ENCODE measurements around the gene LITAF.

The LITAF gene

DNA sequence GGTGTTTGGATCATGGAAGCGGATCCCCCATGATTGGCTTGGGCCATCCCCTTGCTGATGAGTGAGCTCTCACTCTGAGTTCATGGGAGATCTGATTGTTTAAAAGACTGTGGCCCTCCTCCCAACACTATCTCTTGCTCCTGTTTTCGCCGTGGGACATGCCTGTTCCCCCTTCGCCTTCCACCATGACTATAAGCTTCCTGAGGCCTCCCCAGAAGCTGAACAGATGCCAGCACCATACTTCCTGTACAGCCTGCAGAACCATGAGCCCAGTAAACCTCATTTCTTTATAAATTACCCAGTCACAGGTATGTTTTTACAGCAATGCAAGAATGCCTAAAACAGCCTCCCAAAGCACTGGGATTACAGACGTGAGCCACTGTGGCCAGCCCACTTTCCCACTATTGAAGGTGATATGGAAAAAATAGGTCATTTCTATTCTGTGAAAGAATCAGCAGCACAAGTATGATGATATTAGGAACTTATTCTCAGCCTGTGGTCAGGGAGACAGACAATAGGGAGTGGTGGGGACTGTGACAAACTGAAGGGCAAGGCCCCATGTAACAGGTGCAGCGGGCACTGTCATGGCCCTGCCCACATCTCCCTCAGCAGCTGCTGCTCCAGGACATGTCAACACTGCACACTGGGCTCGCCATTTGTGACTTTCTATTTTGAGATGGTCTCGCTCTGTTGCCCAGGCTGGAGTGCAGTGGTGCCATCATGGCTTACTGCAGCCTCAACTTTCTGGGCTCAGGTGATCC lies 33.7 kb upstream of the LITAF start:
- H3K27me3 ChIP-seq (ENCODE audit: insufficient read depth, low read length): no peaks in the 10 kb centered on the region
- H3K79me2 ChIP-seq (ENCODE audit: control insufficient read depth, insufficient read depth, low read length, unreplicated experiment): no peaks in the 10 kb centered on the region
- no peak overlapping the region for H3K27ac ChIP-seq (ENCODE audit: low read depth, low read length)
- no peaks in the 10 kb centered on the region for H3K36me3 ChIP-seq (ENCODE audit: insufficient read depth, low read length)
- peaks cover 9% of the 10 kb centered on the region for H3K4me1 ChIP-seq (ENCODE audit: control insufficient read depth, insufficient read depth, low read length, unreplicated experiment)
- H2AFZ ChIP-seq (ENCODE audit: low read length, unreplicated experiment): no peak overlapping the region
- H3K4me3 ChIP-seq (ENCODE audit: low read depth, low read length): no peak overlapping the region

DNA sequence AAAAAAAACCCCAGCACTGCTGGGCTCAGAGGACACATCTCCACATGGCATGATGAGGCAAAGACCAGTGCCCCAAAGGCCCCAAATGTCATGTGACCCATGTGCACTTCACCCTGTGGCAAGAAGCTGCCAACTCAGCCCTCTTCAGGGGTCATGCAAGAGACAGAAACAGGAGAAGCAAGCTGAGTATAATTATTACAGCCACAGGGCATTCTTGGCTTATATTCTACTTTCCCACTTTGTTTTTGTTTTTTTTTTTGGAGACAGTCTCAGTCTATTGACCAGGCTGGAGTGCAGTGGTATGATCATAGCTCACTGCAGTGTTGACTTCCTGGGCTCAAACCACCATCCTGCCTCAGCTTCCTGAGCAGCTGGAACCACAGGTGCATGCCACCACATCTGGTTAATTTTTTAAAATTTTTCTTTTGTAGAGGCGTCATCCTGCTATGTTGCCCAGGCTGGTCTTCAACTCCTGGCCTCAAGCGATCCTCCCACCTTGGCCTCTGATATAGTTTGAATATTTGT lies 32.7 kb upstream of the LITAF start:
- H3K4me3 ChIP-seq (ENCODE audit: low read depth, low read length): no peak overlapping the region
- no peaks in the 10 kb centered on the region for H3K36me3 ChIP-seq (ENCODE audit: insufficient read depth, low read length)
- no peaks in the 10 kb centered on the region for H3K27me3 ChIP-seq (ENCODE audit: insufficient read depth, low read length)
- no peaks in the 10 kb centered on the region for H3K79me2 ChIP-seq (ENCODE audit: control insufficient read depth, insufficient read depth, low read length, unreplicated experiment)
- H3K27ac ChIP-seq (ENCODE audit: low read depth, low read length): no peak overlapping the region
- no peak overlapping the region for H2AFZ ChIP-seq (ENCODE audit: low read length, unreplicated experiment)
- H3K4me1 ChIP-seq (ENCODE audit: control insufficient read depth, insufficient read depth, low read length, unreplicated experiment): peaks cover 9% of the 10 kb centered on the region

- Histone ChIP-seq H3K4me3 (ENCODE audit: low read depth, low read length) (no peak overlapping the region), H3K27me3 (ENCODE audit: insufficient read depth, low read length) (no peaks in the 10 kb centered on the region), H3K27ac (ENCODE audit: low read depth, low read length) (no peak overlapping the region), H2AFZ (ENCODE audit: low read length, unreplicated experiment) (no peak overlapping the region), H3K4me1 (ENCODE audit: control insufficient read depth, insufficient read depth, low read length, unreplicated experiment) (peaks cover 9% of the 10 kb centered on the region), H3K36me3 (ENCODE audit: insufficient read depth, low read length) (no peaks in the 10 kb centered on the region), H3K79me2 (ENCODE audit: control insufficient read depth, insufficient read depth, low read length, unreplicated experiment) (no peaks in the 10 kb centered on the region)
Observed at GRCh38 chr16:11618107-11618717, 31.5 kb upstream of the LITAF start.

- Histone ChIP-seq H3K4me3 (ENCODE audit: low read depth, low read length) (no peak overlapping the region), H3K27me3 (ENCODE audit: insufficient read depth, low read length) (no peaks in the 10 kb centered on the region), H2AFZ (ENCODE audit: low read length, unreplicated experiment) (no peak overlapping the region), H3K79me2 (ENCODE audit: control insufficient read depth, insufficient read depth, low read length, unreplicated experiment) (no peaks in the 10 kb centered on the region), H3K27ac (ENCODE audit: low read depth, low read length) (no peak overlapping the region), H3K4me1 (ENCODE audit: control insufficient read depth, insufficient read depth, low read length, unreplicated experiment) (peaks cover 3% of the 10 kb centered on the region), H3K36me3 (ENCODE audit: insufficient read depth, low read length) (no peaks in the 10 kb centered on the region)
Observed at GRCh38 chr16:11615748-11616447, 29.2 kb upstream of the LITAF start.

DNA sequence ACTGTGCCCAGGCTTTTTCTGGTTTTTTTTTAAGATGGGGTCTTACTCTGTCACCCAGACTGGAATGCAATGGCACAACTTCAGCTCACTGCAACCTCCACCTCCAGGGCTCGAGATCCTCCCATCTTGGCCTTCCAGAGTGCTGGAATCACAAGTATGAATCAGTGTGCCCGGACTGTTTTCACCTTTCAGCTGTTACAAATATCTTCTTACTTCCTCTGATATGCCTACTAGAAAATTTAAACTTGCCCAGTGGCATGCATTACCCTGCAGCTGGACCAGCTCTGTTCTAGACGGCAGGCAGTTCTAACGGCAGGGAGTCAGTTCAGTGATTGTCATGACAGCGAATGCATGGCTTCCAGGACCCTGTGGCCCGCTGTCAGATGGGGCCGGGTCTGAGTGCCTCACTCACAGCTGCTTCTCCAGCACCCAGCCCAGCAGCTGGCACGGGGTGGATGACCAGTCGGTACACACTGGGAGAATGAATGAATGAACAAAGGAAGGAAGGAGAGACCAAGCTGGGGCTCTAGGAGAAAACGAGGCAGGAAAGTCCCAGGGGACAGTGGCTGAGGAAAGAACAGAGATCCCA lies 28.0 kb upstream of the LITAF start:
- Histone ChIP-seq H3K4me1 (ENCODE audit: control insufficient read depth, insufficient read depth, low read length, unreplicated experiment) (peaks cover 3% of the 10 kb centered on the region), H3K36me3 (ENCODE audit: insufficient read depth, low read length) (no peaks in the 10 kb centered on the region)

GRCh38 chr16:11613381-11614303 lies 26.9 kb upstream of the LITAF start:
- no peak overlapping the region for H3K27ac ChIP-seq (ENCODE audit: low read depth, low read length)
- H3K4me3 ChIP-seq (ENCODE audit: low read depth, low read length): no peak overlapping the region
- H3K36me3 ChIP-seq (ENCODE audit: insufficient read depth, low read length): no peaks in the 10 kb centered on the region
- H3K79me2 ChIP-seq (ENCODE audit: control insufficient read depth, insufficient read depth, low read length, unreplicated experiment): no peaks in the 10 kb centered on the region
- H3K4me1 ChIP-seq (ENCODE audit: control insufficient read depth, insufficient read depth, low read length, unreplicated experiment): peaks cover 3% of the 10 kb centered on the region
- H3K27me3 ChIP-seq (ENCODE audit: insufficient read depth, low read length): no peaks in the 10 kb centered on the region; the same call in 1 of the 2 replicates
- no peak overlapping the region for H2AFZ ChIP-seq (ENCODE audit: low read length, unreplicated experiment)

More for the DNA sequence above, 28.0 kb upstream of the LITAF start:
- H3K27me3 ChIP-seq (ENCODE audit: insufficient read depth, low read length): no peaks in the 10 kb centered on the region; the same call in 1 of the 2 replicates
- no peak overlapping the region for H3K27ac ChIP-seq (ENCODE audit: low read depth, low read length)
- no peaks in the 10 kb centered on the region for H3K79me2 ChIP-seq (ENCODE audit: control insufficient read depth, insufficient read depth, low read length, unreplicated experiment)
- H2AFZ ChIP-seq (ENCODE audit: low read length, unreplicated experiment): no peak overlapping the region
- no peak overlapping the region for H3K4me3 ChIP-seq (ENCODE audit: low read depth, low read length)

GRCh38 chr16:11612665-11613025 lies 25.9 kb upstream of the LITAF start:
- H3K4me1 ChIP-seq (ENCODE audit: control insufficient read depth, insufficient read depth, low read length, unreplicated experiment): peaks cover 3% of the 10 kb centered on the region
- no peaks in the 10 kb centered on the region; the same call in 1 of the 2 replicates for H3K27me3 ChIP-seq (ENCODE audit: insufficient read depth, low read length)
- no peak overlapping the region for H2AFZ ChIP-seq (ENCODE audit: low read length, unreplicated experiment)
- no peak overlapping the region for H3K27ac ChIP-seq (ENCODE audit: low read depth, low read length)
- H3K4me3 ChIP-seq (ENCODE audit: low read depth, low read length): no peak overlapping the region
- no peaks in the 10 kb centered on the region for H3K36me3 ChIP-seq (ENCODE audit: insufficient read depth, low read length)
- H3K79me2 ChIP-seq (ENCODE audit: control insufficient read depth, insufficient read depth, low read length, unreplicated experiment): no peaks in the 10 kb centered on the region

- H3K36me3 ChIP-seq (ENCODE audit: insufficient read depth, low read length): no peaks in the 10 kb centered on the region
- no peak overlapping the region for H2AFZ ChIP-seq (ENCODE audit: low read length, unreplicated experiment)
- no peaks in the 10 kb centered on the region; the same call in 1 of the 2 replicates for H3K27me3 ChIP-seq (ENCODE audit: insufficient read depth, low read length)
- H3K27ac ChIP-seq (ENCODE audit: low read depth, low read length): no peak overlapping the region
- H3K4me1 ChIP-seq (ENCODE audit: control insufficient read depth, insufficient read depth, low read length, unreplicated experiment): peaks cover 3% of the 10 kb centered on the region
- no peak overlapping the region for H3K4me3 ChIP-seq (ENCODE audit: low read depth, low read length)
- no peaks in the 10 kb centered on the region for H3K79me2 ChIP-seq (ENCODE audit: control insufficient read depth, insufficient read depth, low read length, unreplicated experiment)
Observed at GRCh38 chr16:11611871-11612664, 25.3 kb upstream of the LITAF start.

- Histone ChIP-seq H3K4me1 (ENCODE audit: control insufficient read depth, insufficient read depth, low read length, unreplicated experiment) (peaks cover under 1% of the 10 kb centered on the region), H2AFZ (ENCODE audit: low read length, unreplicated experiment) (no peak overlapping the region), H3K27ac (ENCODE audit: low read depth, low read length) (no peak overlapping the region)
Observed at GRCh38 chr16:11610580-11610979, 23.9 kb upstream of the LITAF start.

More at GRCh38 chr16:11610580-11610979, 23.9 kb upstream of the LITAF start:
- Histone ChIP-seq H3K4me3 (ENCODE audit: low read depth, low read length) (no peak overlapping the region), H3K27me3 (ENCODE audit: insufficient read depth, low read length) (no peaks in the 10 kb centered on the region; the same call in 1 of the 2 replicates), H3K36me3 (ENCODE audit: insufficient read depth, low read length) (no peaks in the 10 kb centered on the region), H3K79me2 (ENCODE audit: control insufficient read depth, insufficient read depth, low read length, unreplicated experiment) (no peaks in the 10 kb centered on the region)

Data from ACC112 (cell line).